ENCODE data around the gene KDM7A.

GRCh38 chr7:140137078-140137477 is 39.7 kb downstream of the KDM7A start:
- TF ChIP-seq ZFHX2 (tag by site-specific recombination; conservative IDR thresholded peaks at IDR 0.05) (no peak), SETDB1 (IDR thresholded peaks at IDR 0.05; ENCODE audit: insufficient read length, low read length) (no peak), ZNF266 (tag by site-specific recombination; IDR thresholded peaks at IDR 0.05; ENCODE audit: low read depth) (no peak), CTCF (tag by site-specific recombination; IDR thresholded peaks at IDR 0.05) (no peak), ZNF138 (tag by site-specific recombination; IDR thresholded peaks at IDR 0.05; ENCODE audit: borderline replicate concordance) (no peak), ZNF707 (tag by site-specific recombination; IDR thresholded peaks at IDR 0.05) (no peak), ZNF24 (tag by site-specific recombination; IDR thresholded peaks at IDR 0.05) (no peak), ZNF558 (tag by site-specific recombination; IDR thresholded peaks at IDR 0.05) (no peak), ZNF548 (tag by site-specific recombination; IDR thresholded peaks at IDR 0.05) (no peak), ZNF335 (tag by site-specific recombination; conservative IDR thresholded peaks at IDR 0.05) (no peak)
- TF ChIP-seq, protein P1, sequence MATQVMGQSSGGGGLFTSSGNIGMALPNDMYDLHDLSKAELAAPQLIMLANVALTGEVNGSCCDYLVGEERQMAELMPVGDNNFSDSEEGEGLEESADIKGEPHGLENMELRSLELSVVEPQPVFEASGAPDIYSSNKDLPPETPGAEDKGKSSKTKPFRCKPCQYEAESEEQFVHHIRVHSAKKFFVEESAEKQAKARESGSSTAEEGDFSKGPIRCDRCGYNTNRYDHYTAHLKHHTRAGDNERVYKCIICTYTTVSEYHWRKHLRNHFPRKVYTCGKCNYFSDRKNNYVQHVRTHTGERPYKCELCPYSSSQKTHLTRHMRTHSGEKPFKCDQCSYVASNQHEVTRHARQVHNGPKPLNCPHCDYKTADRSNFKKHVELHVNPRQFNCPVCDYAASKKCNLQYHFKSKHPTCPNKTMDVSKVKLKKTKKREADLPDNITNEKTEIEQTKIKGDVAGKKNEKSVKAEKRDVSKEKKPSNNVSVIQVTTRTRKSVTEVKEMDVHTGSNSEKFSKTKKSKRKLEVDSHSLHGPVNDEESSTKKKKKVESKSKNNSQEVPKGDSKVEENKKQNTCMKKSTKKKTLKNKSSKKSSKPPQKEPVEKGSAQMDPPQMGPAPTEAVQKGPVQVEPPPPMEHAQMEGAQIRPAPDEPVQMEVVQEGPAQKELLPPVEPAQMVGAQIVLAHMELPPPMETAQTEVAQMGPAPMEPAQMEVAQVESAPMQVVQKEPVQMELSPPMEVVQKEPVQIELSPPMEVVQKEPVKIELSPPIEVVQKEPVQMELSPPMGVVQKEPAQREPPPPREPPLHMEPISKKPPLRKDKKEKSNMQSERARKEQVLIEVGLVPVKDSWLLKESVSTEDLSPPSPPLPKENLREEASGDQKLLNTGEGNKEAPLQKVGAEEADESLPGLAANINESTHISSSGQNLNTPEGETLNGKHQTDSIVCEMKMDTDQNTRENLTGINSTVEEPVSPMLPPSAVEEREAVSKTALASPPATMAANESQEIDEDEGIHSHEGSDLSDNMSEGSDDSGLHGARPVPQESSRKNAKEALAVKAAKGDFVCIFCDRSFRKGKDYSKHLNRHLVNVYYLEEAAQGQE (tag by site-specific recombination; IDR thresholded peaks at IDR 0.05), result no peak

All from HEK293 (cell line).